CD4-positive, alpha-beta T cell treated with Interleukin-15 for 4 hours (primary cell): ENCODE measurements around the gene EID3.

Experiments
- DNase-seq: peaks from one replicate; pipeline ENCODE4 v3.0.0-alpha.2; 2020; ENCODE audit warnings: low spot score

Gene EID3

DNA sequence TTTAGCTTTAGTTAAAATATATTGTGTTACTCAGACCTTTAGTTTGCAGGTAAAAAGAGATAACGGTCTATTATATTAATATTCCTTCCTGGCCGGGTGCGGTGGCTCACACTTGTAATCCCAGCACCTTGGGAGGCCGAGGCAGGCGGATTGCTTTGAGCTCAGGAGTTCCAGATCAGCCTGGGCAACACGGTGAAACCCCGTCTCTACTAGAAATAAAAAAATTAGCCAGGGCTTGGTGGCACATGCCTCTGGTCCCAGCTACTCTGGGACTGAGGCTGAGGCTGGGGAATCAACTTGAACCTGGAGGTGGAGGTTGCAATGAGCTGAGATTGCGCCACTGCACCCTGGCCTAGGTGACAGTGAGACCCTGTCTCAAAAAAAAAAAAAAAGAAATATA is 13.2 kb upstream of the EID3 start:
- no peak for DNase-seq

GRCh38 chr12:104290855-104291254 is 12.7 kb upstream of the EID3 start:
- no peak for DNase-seq

DNA sequence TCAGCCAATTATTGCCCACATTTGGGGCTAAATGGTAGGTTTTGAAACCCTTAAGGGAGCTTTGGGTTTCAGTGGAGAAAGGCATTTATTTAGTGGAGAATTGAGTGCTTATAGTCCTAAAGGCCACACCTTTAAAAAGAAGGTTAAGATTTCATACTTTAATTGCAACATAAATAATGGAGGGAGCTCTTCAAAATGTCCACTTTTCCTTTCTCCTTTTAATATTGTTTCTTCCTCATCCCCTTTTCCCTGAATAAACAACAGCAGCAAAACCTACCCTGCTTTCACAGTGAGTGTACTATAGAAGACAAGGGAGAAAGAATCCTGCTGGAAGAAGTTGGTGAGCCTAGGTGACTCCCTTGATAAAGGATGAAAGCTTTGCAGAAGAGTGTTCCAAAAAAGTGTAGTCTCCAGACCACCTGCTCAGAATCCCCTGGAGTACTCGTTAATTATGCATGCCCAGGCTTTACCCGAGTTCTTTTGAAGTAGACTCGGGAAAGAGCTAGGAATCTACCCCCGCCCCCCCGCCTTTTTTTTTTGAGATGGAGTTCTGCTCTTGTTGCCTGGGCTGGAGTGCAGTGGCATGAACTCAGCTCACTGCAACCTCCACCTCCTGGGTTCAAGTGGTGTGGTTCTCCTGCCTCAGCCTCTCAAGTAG is 11.5 kb upstream of the EID3 start:
- no peak for DNase-seq

DNA sequence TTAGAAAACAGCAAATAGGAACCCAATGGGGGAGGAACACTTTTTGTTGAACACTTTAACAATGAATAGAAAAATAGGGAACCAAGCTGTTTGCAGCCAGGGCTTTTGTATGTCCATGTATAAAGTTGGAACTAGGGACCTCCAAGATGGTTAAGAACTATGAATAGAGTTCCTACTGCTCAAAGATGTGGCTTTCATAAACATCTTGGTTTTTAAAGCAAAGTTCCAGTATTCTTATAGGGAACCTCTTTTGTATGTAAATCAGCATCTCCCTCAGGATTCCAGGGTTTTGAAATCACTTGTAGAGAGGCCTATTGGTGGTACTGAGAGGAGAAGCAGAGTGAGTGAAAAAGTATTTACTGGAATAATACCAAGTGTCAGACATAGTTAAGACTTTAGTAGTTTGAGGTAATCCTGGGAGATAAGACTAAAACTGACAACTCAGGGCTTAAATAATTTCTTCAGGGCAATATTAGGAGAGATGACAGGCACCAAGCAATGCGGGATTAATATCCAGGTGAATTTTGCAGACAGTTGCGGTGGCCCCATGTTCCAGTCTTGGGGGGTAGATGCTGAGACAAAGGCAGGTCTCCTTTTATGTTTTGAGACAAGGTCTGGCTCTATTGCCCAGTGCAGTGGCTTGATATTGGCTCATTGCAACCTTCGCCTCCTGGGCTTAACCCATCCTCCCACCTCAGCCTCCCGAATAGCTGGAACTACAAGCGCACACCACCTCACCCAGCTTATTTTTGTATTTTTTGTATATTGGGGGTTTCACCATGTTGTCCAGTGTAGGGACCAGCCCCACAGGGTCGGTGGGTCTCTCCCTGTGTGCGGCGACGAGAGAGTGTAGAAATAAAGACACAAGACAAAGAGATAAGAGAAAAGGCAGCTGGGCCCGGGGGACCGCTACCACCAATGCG is 10.4 kb upstream of the EID3 start:
- DNase-seq: no peak

- DNase-seq: peak; percentile 10
Observed at GRCh38 chr12:104294158-104294859, 9.2 kb upstream of the EID3 start.

- no peak for DNase-seq
Observed at GRCh38 chr12:104294927-104295668, 8.4 kb upstream of the EID3 start.

DNA sequence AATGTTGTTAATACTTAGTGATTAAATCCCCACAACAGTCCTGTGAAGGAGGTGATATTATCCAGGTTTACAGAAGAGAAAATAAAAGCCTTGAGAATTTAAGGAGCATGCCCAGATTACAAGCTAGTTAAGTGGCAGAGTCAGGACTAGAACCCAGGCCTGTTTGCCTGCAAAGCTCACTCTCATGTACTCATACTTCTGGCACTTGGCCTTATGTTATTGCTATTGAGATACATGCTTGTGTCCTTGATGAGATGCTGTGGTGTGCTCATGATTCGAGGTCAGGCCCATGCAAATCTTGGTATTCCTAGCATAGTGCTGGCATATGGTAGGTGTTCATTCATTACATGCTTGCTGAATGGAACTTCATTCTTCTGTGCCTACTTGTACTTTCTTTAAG is 7.6 kb upstream of the EID3 start:
- no peak for DNase-seq

- no peak for DNase-seq
Observed at GRCh38 chr12:104296718-104297117, 6.8 kb upstream of the EID3 start.

DNA sequence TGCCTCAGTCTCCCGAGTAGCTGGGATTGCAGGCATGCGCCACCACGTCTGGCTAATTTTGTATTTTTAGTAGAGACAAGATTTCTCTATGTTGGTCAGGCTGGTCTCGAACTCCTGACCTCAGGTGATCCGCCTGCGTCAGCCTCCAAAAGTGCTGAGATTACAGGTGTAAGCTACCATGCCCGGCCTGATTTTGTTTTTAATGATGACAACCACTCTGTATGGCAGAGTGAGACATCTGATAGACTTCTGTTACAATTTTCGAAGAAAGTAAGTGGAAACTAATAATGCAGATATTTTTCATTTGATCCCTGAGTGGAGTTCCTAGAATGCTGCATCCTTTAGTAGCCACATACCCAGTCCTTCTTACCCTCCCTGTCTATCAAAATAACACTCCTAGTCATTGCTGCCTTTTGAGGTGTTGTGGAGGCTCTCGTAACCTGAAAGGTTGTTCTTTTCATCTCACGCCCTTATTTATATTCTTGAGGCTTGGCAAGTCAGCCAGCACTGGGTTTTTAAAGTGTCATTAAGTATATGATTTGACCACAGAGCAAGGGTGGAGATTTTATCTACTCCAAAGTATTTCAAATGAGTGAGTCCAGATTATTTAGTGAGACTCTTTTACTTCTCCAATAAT is 5.9 kb upstream of the EID3 start:
- no peak for DNase-seq

DNA sequence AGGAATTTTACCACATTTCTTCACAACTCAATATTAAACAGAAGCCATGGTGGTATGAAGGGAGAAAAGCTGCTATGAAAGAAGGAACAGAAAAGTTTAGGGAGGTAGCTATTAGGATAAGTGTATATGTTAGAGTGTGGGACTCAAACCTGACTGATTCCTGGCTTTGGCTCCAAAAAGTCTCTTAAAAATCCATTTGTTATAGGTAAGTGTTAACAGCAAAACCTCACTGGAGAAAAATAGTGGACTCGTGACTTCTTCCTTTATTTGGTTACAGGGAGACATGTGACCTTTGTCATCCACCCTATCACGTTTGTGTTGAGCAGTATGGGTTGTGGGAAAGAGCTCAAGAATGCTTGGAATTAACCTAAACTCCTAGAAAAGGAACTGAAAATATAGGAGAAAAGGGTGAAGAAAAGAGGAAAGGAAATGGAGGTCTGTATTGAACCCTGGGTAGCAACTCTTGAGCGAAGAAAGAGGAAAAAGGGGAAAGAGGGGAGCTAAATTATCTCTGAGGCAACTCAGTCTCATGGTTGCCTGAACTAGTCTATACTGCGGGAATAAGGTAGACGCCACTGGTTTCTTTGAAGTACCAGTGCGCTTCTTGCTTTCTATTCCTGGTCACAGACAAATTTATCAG is 3.6 kb upstream of the EID3 start:
- no peak for DNase-seq

- no peak for DNase-seq
Observed at GRCh38 chr12:104304261-104305009, 896 bp downstream of the EID3 start.

- no peak for DNase-seq
Observed at GRCh38 chr12:104305349-104305748, 1.8 kb downstream of the EID3 start.

DNA sequence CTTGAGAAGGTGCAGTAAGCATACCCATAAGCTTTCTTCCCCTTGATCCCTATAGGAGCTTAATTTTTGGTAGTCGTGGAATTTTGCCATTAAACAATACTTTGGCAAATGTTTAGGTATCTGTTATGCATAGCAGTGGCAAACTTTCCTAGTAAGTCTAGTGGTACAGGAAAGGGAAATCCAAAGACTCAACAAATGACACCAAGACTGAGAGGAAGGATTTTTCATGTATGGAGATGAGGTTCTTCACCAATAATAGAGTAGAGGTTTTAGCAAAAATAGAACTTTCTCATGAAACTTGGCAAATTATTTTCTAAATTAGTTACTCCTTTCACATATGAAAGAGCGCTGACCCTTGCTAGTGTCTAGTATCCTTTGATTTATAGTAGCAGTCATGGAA is 2.8 kb downstream of the EID3 start:
- DNase-seq: no peak

DNA sequence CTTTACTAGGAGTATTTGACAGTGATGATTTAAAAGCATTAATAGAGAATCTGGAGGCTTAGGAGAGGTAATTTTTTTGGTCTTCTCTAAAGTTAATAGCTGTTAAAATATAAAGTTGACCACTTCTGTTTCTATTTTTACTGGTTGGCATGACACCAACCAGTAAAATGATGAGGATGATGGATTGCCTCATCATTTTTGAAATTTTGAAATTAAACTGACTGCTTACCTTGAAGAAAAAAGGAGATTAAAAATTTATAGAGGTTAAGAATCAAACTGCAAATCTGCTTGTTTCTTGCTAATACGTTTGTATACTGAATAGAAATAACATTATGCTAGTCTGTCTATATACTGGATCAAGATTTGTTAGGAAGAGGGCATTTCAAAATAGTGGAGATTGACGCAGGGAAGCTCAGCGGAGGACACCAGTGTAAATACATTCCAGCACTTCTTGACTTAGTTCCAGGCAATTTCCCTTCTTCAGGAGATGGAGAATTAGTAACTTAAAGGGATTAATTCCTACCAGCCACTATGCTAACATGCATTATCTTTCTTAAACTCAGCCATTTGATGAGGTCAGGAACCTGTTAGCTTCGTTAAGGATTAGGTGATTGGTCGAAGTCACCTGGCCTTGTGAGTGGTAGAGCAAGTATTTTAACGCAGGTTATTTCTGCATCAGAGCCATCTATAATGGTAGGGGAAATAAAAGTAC is 3.6 kb downstream of the EID3 start:
- no peak for DNase-seq

DNA sequence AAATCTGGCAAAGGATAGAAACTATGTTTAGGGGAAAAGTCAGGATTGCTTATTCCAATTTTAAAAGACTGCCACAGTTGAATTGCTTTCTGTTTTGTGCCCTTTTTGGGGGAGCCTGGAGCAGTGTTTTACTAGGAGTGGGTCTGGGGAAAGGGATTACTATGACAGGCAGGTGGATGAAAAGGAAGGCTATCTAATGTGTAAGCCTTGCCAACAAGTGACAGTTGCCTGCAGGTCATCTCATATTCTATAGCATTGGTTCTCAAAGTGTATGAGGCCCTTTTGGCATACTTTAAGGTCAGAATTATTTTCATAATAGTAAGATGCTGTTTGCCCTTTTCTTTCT is 4.1 kb downstream of the EID3 start:
- DNase-seq: no peak

- no peak for DNase-seq
Observed at GRCh38 chr12:104309446-104309993, 6.0 kb downstream of the EID3 start.

- DNase-seq: no peak
Observed at GRCh38 chr12:104310751-104311633, 7.5 kb downstream of the EID3 start.

GRCh38 chr12:104312202-104312601 is 8.7 kb downstream of the EID3 start:
- no peak for DNase-seq

GRCh38 chr12:104312654-104313053 is 9.1 kb downstream of the EID3 start:
- DNase-seq: no peak
